GM13976 (cell line): ENCODE measurements around the gene EXPH5.

Source experiments
- DNase-seq: peaks from one replicate; pipeline ENCODE4 v3.0.0; 2012; ENCODE audit warnings: low spot score
- in situ Hi-C: fragments of 300-500 bp; cut with MboI; formaldehyde crosslinking; loops from one replicate; pipeline ENCODE4 v1.12.0; 2022; ENCODE audit warnings: low sequenced_read_pairs, mixed read lengths, inconsistent platforms; ENCODE audit not compliant: unreplicated experiment
- TF ChIP-seq, protein P1 (sequence below): IDR thresholded peaks from 2 replicates; pipeline ENCODE4 v1.5.1; 2012; ENCODE audit warnings: borderline replicate concordance, mild to moderate bottlenecking; ENCODE audit not compliant: insufficient read depth; ENCODE audit errors: extremely low read depth, missing control alignments, control extremely low read depth

The EXPH5 gene

DNA sequence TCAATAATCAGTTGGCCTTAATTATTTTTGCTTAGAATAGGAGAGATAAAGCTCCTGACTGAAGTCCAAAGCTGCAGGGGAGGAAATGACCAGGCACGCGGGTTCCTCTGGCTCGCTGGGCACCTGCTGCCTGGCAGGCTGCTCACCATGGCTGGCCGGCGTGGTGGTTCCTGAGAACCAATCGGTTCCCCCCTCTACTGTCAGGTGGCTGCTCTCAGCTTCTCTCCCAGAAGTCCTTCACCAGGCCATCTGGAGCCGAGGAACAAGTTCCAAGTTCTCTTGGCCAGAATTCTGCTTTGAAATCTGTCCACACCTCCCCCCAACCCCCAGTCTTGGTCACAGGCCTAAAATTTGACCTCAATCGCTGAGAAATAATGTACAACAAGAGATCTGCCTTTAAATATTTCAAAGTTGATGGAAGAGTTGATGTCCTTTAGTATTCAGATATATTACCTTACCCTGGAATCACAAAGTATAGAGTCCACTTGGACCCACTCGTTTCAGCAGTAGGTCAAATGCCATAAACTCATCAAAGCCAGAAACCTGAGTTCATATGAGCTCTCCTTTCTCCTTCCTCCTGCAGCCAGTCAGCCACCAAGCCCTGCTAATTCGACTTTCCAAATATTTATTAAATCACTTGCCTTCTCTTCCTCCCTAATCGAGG, 25.2 kb downstream of the EXPH5 start:
- TF ChIP-seq, protein P1, sequence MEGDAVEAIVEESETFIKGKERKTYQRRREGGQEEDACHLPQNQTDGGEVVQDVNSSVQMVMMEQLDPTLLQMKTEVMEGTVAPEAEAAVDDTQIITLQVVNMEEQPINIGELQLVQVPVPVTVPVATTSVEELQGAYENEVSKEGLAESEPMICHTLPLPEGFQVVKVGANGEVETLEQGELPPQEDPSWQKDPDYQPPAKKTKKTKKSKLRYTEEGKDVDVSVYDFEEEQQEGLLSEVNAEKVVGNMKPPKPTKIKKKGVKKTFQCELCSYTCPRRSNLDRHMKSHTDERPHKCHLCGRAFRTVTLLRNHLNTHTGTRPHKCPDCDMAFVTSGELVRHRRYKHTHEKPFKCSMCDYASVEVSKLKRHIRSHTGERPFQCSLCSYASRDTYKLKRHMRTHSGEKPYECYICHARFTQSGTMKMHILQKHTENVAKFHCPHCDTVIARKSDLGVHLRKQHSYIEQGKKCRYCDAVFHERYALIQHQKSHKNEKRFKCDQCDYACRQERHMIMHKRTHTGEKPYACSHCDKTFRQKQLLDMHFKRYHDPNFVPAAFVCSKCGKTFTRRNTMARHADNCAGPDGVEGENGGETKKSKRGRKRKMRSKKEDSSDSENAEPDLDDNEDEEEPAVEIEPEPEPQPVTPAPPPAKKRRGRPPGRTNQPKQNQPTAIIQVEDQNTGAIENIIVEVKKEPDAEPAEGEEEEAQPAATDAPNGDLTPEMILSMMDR: no peak
- DNase-seq: no peak
- in situ Hi-C loops: no loop called here

DNA sequence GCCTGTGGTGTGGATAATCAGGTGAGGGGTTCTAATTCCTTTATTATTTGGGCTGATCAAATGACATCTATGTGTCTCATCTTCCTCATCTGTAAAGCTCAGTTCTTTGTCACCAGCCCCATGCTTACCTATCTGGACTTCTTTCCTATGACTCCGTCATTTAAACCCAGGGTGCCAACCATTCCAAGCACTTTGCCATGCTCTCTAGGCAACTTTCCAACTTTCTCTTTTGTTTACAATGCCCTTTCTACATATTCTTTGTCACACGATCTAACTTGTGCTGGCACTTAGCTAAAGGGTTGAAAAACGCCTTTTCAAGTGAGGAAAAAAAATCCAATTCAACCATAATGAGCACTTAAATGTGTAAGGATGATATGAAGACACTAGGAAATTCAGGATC, 27.9 kb downstream of the EXPH5 start:
- in situ Hi-C loops: no loop called here

DNA sequence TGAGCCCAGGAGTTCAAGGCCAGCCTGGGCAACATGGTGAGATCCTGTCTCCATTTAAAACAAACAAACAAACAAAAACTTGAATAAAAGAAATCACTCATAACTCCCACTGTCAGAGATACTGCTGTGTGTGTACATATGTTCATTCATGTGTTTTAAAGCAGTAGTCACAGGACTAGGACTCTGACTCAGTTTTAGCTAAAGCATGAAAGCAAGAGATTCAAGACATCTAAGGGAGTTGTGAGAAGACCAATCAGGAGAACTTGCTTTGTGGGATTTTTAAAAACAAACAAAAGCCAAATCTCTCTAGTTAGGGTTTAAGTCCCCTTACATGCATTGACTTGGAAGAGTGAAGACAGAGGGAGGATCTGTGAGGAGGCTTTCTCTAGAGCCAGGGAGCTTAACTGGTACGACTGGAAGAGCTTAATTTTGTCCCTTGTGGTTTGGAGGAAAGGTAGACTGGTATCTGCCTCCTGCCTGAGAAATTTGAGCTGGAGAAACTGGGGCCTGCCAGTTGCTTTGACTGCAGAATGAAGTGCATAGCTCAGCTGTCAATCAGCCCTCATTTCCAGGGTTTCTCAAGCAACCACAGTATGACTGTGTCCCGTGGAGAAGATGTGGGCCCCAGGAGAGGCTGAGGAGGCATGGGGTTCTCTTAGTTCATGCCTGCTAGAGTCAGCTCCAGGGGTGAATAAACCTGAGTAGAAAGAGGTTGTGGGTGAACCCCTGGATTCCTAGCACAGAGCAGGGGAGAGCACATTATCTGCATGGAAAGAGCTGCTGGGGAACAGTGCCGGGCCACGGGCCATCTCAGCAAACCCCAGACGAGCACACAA, 30.6 kb downstream of the EXPH5 start:
- no peak for DNase-seq
- in situ Hi-C loops: no loop called here
- TF ChIP-seq, protein P1: no peak

More for the DNA sequence above, 27.9 kb downstream of the EXPH5 start:
- TF ChIP-seq, protein P1: no peak
- no peak for DNase-seq

- in situ Hi-C loops: no loop called here
- TF ChIP-seq, protein P1: no peak
- no peak for DNase-seq
Measured at GRCh38 chr11:108561535-108561991, 32.0 kb downstream of the EXPH5 start.

GRCh38 chr11:108559904-108560303, 33.7 kb downstream of the EXPH5 start:
- TF ChIP-seq, protein P1: no peak
- in situ Hi-C loops: no loop called here
- DNase-seq: no peak

- no peak for DNase-seq
- TF ChIP-seq, protein P1: no peak
Measured at GRCh38 chr11:108559340-108559739, 34.2 kb downstream of the EXPH5 start.

More at GRCh38 chr11:108559340-108559739, 34.2 kb downstream of the EXPH5 start:
- in situ Hi-C loops: no loop called here
